Ramos (cell line): Measurements from ENCODE around the gene PYGO2.
"Not testable (repeated sequence)": the region's sequence is repeated elsewhere in the genome, so short reads cannot be mapped to it uniquely, and the experiment has no call there.

Source experiments
- in situ Hi-C: fragments of 300-500 bp; cut with MboI; formaldehyde crosslinking; loops from one replicate; pipeline ENCODE4 v1.14.3; 2022; ENCODE audit warnings: low sequenced_read_pairs; ENCODE audit not compliant: unreplicated experiment

Gene PYGO2

DNA sequence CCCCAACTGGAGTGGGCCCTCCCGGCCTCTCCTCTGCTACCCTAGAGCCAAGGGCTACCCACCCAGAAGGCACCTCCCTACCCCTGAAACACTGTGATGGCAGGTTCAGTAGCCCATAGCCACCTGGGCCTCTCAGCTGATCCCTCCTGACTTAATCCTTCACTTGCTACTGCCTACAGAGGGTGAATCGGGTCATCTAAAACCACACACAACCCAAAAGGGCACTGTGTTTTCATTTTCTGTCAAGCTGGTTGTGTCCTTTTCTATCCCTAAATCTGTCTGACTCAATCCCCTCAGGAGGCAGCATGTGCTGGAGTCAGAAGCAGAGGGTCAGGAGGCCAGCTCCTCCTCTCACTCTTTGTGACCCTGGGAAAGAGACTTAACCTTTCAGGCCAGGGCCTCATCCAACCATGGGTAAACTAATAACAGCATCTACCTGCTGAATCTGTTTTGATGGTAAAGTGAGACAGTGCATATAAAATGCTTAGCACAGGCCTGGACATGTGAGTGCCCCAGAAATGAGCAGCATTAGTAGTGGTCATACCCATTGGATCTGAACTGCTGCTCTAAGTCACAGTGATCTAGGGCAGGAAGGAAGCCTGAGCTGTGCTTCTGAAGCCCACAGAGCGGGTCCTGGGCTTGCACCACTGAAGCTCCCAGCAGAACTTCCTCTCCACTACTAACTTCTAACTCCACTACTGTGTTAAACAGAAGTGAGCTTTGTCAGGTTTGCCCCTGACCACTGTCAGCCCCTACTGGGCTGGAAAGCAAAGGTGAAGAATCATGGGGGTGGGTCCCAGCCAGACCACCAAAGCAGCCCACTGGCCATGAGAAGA lies 36.0 kb downstream of the PYGO2 start:
- in situ Hi-C loops, result no loop called here

DNA sequence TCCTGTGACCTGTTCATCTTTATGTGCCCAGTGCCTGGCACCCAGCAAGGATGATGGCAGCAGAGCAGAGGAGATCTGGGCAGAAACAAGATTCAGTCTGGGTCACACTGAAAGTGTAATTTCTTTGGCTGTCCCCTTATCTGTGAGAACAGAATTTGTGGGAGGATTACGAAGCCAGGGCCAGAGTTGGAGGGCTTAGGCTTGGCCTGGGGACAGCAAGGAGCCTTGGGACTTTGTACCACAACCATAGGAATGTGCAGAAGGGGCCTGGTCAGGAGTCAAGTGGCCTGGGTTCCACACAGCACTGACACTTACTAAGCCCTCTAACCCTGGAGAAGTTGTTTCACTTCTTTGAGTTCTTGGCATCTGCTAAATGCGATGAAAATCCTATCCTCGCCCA lies 37.9 kb downstream of the PYGO2 start:
- in situ Hi-C loops, result no loop called here

GRCh38 chr1:154913273-154913672 lies 48.3 kb downstream of the PYGO2 start:
- in situ Hi-C loops, result no loop called here

- in situ Hi-C loops, result no loop called here
These were observed 48.8 kb downstream of the PYGO2 start for GRCh38 chr1:154912755-154913154.

DNA sequence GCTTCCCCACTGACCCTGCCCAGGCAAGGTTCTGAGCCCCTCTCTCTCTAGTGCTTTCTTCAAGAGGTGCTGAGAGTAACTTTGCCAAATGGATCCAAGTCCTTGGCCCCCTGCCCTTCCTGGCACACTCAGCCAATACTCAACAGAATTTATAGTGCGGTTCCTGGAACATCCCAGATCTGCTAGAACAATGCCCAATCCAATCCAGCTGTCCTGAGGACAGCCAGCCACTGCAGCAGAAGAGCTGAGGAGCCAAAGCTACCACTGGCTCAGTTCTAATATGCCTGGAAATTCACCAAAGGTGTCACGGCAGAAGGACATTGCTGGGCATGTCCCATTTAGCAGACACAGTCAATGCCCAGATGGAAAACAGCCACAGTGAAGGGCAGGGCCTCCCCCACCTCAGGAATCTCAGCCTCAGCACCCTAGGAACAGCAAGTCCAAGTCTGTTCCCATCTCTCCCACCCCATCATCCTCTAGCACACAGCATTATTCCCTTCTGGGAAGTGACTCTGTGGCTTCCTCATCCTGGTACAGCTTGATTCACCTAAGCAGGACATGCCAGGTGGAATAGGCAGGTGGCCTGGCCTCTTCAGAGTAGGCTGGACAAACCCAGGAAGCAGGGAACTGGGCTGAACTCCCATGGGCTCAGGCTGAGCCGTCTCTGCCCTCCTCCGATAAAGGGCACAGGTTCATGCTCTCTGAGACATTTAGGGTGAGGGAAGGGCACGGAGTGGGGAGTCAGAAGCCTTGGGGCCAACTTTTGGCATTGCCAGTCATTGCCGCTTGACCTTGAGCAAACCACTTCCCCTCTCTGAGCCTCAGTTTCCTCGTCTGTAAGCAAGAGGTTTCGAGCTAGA lies 49.7 kb downstream of the PYGO2 start:
- in situ Hi-C loops, result no loop called here

- in situ Hi-C loops, result no loop called here
These were observed 50.7 kb downstream of the PYGO2 start for GRCh38 chr1:154910851-154911250.

GRCh38 chr1:154908937-154909336 lies 52.6 kb downstream of the PYGO2 start:
- in situ Hi-C loops, result no loop called here

DNA sequence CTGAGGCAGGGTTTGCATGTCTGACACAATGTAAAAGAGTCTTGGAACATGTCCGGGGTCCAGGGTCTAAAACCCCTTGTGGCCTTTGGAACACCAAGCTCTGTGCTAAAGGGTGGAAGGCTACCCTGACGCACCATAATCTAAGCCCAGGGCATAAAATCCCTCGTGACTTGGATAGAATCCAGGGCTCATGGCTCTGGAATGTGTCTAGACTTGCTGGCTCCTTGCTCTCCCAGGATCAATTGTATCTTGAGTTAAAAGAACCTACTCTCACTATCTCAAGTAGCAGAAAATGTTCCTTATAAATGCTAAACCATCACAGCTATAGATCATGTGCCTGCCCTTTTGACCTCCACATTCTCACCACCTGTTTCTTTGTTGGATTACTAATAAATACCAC lies 53.5 kb downstream of the PYGO2 start:
- in situ Hi-C loops, result not testable (repeated sequence)
